Stomach (tissue), 9 donors: Measurements from ENCODE around the gene SLC13A2. TPM values are rescaled to one million over a fixed set of nuclear protein-coding genes. Genes with fewer than 3 reads are reported as not detected.

ENCODE experiments used
- DNase-seq, 2 donors: peaks; one replicate each; pipeline versions ENCODE4 v3.0.0 to v3.0.0-alpha.2; 2013 to 2019
- H3K27ac ChIP-seq, 5 donors: fragments of 200-600 bp in 4 of 5; sonication (generic) in 4 of 5; one replicate each; pipeline ENCODE4 v1.5.1; 2013 to 2019; ENCODE audit warnings: mild to moderate bottlenecking in 1 of 5, moderate library complexity in 1 of 5
- H3K27me3 ChIP-seq, 3 donors: fragments of 200-600 bp; sonication (generic); one replicate each; pipeline ENCODE4 v1.5.1; 2017 to 2019; ENCODE audit warnings: mixed run types in 1 of 3
- H3K36me3 ChIP-seq, 4 donors: fragments of 200-600 bp; sonication (generic); 1 replicate in 3 of 4; 2 replicates in 1 of 4; pipeline ENCODE4 v1.5.1; 2016 to 2019
- H3K4me1 ChIP-seq, 4 donors: fragments of 200-600 bp; sonication (generic); one replicate each; pipeline ENCODE4 v1.5.1; 2016 to 2019
- H3K4me3 ChIP-seq, 4 donors: fragments of 200-600 bp; sonication (generic) in 3 of 4; one replicate each; pipeline ENCODE4 v1.5.1; 2016 to 2019; ENCODE audit warnings: mild to moderate bottlenecking in 1 of 4
- H3K9me3 ChIP-seq, 4 donors: fragments of 200-600 bp; sonication (generic); one replicate each; pipeline ENCODE4 v1.5.1; 2016 to 2019
- EP300 ChIP-seq: sonication (generic); formaldehyde crosslinking; IDR thresholded peaks from one replicate; pipeline ENCODE4 v1.6.1; 2017; ENCODE audit warnings: antibody characterized with exemption
- POLR2A ChIP-seq, 4 donors: fragments of 450-650 bp; IDR thresholded peaks; one replicate each; pipeline ENCODE4 v1.6.1; 2016; ENCODE audit warnings: antibody characterized with exemption in 4 of 4, control low read depth in 2 of 4, mild to moderate bottlenecking in 1 of 4, moderate library complexity in 1 of 4
- POLR2AphosphoS5 ChIP-seq, 3 donors: sonication (generic); formaldehyde crosslinking; IDR thresholded peaks; one replicate each; pipeline ENCODE4 v1.6.1; 2016; ENCODE audit warnings: antibody characterized with exemption in 3 of 3
- whole genome bisulfite sequencing, 5 donors: extraction: QIAGEN DNeasy Blood & Tissue Kit in 3 of 5; methylation state at CpG; one replicate each; pipeline versions ENCODE4 v1.1.5 to v1.1.7; 2013 to 2018; 5-methylcytosine and 5-hydroxymethylcytosine counted together
- intact Hi-C: fragments of 100-400 bp; cut with DNase I; formaldehyde crosslinking; loops from one replicate; pipeline ENCODE4 v1.15.1; 2023; ENCODE audit warnings: low total_unique reads
- polyA plus RNA-seq, 3 donors: library from polyadenylated mRNA; stranded (reverse); fragments of 200-250 nt; gene quantifications; one replicate each; pipeline ENCODE4 v1.2.3, GENCODE V29; 2013
- total RNA-seq, 5 donors: library from RNA; depleted of rRNA; stranded (reverse); fragments of >200 nt; gene quantifications; one replicate each; pipeline versions ENCODE4 v1.1.0 to v1.2.3, GENCODE V29; 2014 to 2016
- TF ChIP-seq, protein P1 (sequence below), 7 experiments: fragments of 450-650 bp in 4 of 7; fragments of 200-600 bp in 3 of 7; sonication (generic) in 3 of 7; IDR thresholded peaks; one replicate each; pipeline ENCODE4 v1.5.1; 2016 to 2019; ENCODE audit warnings: antibody characterized with exemption in 7 of 7, control low read depth in 2 of 7, mild to moderate bottlenecking in 1 of 7
- donor health status: healthy with polysubstance abuse.
- donor health status: Bipolar disorder and iron deficiency.
- donor health status: healthy.

SLC13A2 gene
- total and polyA plus RNA-seq, 8 donors: 0.15 to 3.2 TPM; not detected in 6

DNA sequence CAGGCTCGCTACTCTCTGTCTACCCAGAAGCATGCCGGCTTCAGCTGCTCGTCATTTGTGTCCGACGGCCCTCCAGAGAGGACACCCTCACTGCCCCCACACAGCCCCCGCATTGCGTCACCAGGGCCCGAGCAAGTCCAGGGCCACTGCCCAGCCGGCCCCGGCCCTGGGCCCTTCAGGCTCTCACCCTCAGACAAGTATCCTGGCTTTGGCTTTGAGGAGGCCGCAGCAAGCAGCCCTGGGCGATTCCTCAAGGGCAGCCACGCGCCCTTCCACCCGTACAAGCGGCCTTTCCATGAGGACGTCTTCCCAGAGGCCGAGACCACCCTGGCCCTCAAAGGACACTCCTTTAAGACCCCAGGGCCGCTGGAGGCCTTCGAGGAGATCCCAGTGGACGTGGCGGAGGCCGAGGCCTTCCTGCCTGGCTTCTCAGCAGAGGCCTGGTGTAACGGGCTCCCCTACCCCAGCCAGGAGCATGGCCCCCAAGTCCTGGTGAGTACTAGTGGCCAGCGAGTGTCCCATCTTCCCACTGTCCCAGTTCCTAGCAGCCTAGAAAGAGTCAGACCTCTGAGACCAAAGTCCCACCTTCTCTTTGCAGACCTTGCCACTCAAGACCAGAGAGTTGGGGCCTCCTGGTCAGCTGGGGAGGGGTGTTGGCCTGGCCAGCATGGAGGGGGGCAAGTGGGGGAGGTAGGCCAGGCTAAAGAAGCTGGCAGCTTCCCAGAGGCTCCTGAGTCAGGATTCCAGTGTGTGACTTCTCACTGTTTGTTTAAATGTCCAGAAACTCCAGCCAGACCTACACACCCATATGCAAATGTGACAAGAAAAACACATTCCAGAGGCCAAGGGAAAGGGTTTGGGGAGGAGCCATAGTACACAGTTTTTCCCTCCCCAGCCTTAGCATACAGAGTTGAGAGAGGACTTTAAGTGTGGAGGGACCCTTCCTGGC is 51.3 kb downstream of the SLC13A2 start:
- 76 to 91% (median 86%) methylated on average over 7 to 25 of the region's 25 CpGs for WGBS, 5 donors
- Histone ChIP-seq H3K4me3 (no peak overlapping the region), H3K27ac (peak overlapping the region; percentile 25 to 73 (median 67)), H3K4me1 (peaks cover 6 to 41% (median 34%) of the 10 kb centered on the region in 4 donors), H3K27me3 (no peaks in the 10 kb centered on the region), H3K36me3 (no peaks in the 10 kb centered on the region), H3K9me3 (no peaks in the 10 kb centered on the region)
- DNase-seq: peak; percentile 89 to 93
- TF ChIP-seq EP300 (no peak), POLR2AphosphoS5 (IDR thresholded peaks at IDR 0.05) (peak in 1 of 3 donors; percentile 47)
- intact Hi-C loops: no loop called here

DNA sequence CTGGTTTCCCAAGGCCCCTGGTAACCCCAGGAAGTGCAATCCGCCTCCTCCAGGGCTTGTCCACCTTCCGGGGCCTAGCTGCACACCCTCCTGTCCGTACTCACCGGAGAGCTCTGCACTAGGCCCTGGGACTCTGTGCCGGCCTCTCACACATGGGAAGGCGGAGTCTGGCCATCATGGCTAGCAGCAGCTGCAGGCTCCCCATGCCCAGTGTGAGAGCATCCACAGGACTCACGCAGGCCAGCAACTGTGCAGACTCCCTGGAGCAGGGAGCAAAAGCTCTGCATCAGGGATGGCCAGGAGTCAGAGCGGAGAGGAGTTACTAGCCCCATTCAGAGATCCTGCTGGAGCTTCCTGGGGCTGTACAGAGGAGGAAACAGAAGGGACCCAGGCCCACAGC is 52.9 kb downstream of the SLC13A2 start:
- no peak overlapping the region for H3K27ac ChIP-seq
- 62 to 79% (median 70%) methylated on average over 7 to 8 of the region's 8 CpGs for WGBS, 5 donors

DNA sequence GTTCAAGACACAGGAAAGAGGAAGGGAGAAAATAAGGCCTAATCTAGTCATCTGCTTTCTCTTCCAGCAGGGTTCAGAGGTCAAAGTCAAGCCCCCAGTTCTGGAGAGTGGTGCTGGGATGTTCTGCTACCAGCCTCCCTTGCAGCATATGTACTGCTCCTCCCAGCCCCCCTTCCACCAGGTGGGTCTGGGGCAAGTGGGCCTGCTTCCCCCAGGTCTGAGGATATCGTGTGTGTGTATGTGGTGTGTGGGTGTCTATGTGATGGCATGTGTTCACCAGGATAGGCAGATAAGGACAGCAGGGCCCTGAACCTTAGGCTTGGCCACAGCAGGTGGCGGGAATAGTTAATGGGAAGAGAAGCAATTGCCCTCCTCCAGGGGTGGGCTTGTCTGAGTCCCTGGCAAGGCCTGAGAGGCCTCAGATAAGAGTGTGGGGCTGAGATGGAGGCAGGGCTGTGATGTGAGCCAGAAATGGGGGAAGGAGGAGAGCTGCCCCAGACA is 53.8 kb downstream of the SLC13A2 start:
- peaks cover 0 to 9% (median 0%) of the 10 kb centered on the region in 3 donors for H3K27me3 ChIP-seq
- peak overlapping the region in 1 of 5 donors; percentile 62 for H3K27ac ChIP-seq
- no peaks in the 10 kb centered on the region for H3K9me3 ChIP-seq
- no peak overlapping the region for H3K4me3 ChIP-seq
- TF ChIP-seq POLR2AphosphoS5 (IDR thresholded peaks at IDR 0.05) (no peak), POLR2A (IDR thresholded peaks at IDR 0.05) (no peak), EP300 (no peak)
- TF ChIP-seq, protein P1, sequence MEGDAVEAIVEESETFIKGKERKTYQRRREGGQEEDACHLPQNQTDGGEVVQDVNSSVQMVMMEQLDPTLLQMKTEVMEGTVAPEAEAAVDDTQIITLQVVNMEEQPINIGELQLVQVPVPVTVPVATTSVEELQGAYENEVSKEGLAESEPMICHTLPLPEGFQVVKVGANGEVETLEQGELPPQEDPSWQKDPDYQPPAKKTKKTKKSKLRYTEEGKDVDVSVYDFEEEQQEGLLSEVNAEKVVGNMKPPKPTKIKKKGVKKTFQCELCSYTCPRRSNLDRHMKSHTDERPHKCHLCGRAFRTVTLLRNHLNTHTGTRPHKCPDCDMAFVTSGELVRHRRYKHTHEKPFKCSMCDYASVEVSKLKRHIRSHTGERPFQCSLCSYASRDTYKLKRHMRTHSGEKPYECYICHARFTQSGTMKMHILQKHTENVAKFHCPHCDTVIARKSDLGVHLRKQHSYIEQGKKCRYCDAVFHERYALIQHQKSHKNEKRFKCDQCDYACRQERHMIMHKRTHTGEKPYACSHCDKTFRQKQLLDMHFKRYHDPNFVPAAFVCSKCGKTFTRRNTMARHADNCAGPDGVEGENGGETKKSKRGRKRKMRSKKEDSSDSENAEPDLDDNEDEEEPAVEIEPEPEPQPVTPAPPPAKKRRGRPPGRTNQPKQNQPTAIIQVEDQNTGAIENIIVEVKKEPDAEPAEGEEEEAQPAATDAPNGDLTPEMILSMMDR (IDR thresholded peaks at IDR 0.05): no peak
- intact Hi-C loops: no loop called here
- peaks cover 6 to 41% (median 34%) of the 10 kb centered on the region in 4 donors for H3K4me1 ChIP-seq
- no peaks in the 10 kb centered on the region for H3K36me3 ChIP-seq
- 87 to 100% (median 89%) methylated on average over 2 of the region's 2 CpGs for WGBS, 5 donors
- DNase-seq: no peak

More for the DNA sequence above, 52.9 kb downstream of the SLC13A2 start:
- Histone ChIP-seq H3K27me3 (peaks cover 0 to 3% (median 0%) of the 10 kb centered on the region in 3 donors), H3K4me3 (no peak overlapping the region), H3K4me1 (peaks cover 6 to 41% (median 34%) of the 10 kb centered on the region in 4 donors), H3K36me3 (no peaks in the 10 kb centered on the region), H3K9me3 (no peaks in the 10 kb centered on the region)
- TF ChIP-seq EP300 (no peak), POLR2A (IDR thresholded peaks at IDR 0.05) (no peak), POLR2AphosphoS5 (IDR thresholded peaks at IDR 0.05) (no peak)
- TF ChIP-seq, protein P1 (IDR thresholded peaks at IDR 0.05): no peak
- intact Hi-C loops: no loop called here
- peak in 1 of 2 donors; percentile 27 for DNase-seq

DNA sequence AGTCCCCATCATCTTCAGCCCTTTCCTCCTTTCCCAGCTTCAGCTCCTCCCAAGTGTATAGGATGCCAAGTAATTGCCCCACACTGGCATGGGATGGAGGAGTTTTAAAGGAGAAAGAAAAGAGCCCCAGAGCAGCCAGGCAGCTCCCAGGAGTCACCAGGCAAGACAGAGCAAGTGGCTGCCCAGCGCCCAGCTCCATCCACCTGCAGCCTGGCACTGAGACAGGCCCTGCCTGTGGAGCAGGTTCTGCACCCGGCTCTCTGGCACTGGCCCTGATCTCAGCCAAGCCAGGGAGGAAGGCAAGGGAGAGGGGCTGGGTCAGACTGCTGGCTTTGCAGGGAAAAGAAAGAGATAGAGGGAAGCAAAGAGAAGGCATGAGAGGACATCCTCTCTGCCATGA is 54.4 kb downstream of the SLC13A2 start:
- intact Hi-C loops: no loop called here
- TF ChIP-seq EP300 (no peak), POLR2AphosphoS5 (IDR thresholded peaks at IDR 0.05) (no peak), POLR2A (IDR thresholded peaks at IDR 0.05) (no peak)
- TF ChIP-seq, protein P1 (IDR thresholded peaks at IDR 0.05): no peak
- Histone ChIP-seq H3K27me3 (peaks cover 0 to 9% (median 0%) of the 10 kb centered on the region in 3 donors), H3K4me1 (peaks cover 6 to 44% (median 34%) of the 10 kb centered on the region in 4 donors), H3K27ac (peak overlapping the region in 2 of 5 donors; percentile 24 to 62), H3K36me3 (no peaks in the 10 kb centered on the region), H3K9me3 (no peaks in the 10 kb centered on the region), H3K4me3 (no peak overlapping the region)
- WGBS, 5 donors: 29 to 65% (median 43%) methylated on average over 2 of the region's 2 CpGs
- DNase-seq: peak in 1 of 2 donors; percentile 90
